HG02840 (cell line): ENCODE measurements around the gene PRKCE.

Experiments used
- ATAC-seq: cut with Tn5 transposase; IDR thresholded peaks from one replicate; pipeline ENCODE4 v1.9.1; 2021; ENCODE audit warnings: mild to moderate bottlenecking, moderate library complexity, moderate number of reproducible peaks; ENCODE audit not compliant: unreplicated experiment, low FRiP score

Gene PRKCE

GRCh38 chr2:45919711-45920111, 268.2 kb downstream of the PRKCE start:
- ATAC-seq = no peak

- no peak for ATAC-seq
Measured at GRCh38 chr2:45921921-45922320, 270.4 kb downstream of the PRKCE start.

GRCh38 chr2:45922577-45922988, 271.1 kb downstream of the PRKCE start:
- ATAC-seq = no peak

GRCh38 chr2:45923701-45924100, 272.2 kb downstream of the PRKCE start:
- ATAC-seq = no peak

- ATAC-seq = no peak
Measured at GRCh38 chr2:45925026-45925425, 273.6 kb downstream of the PRKCE start.

- no peak for ATAC-seq
Measured at GRCh38 chr2:45925636-45926366, 274.3 kb downstream of the PRKCE start.

GRCh38 chr2:45928946-45929345, 277.5 kb downstream of the PRKCE start:
- no peak for ATAC-seq

GRCh38 chr2:45929674-45930395, 278.4 kb downstream of the PRKCE start:
- no peak for ATAC-seq

- no peak for ATAC-seq
Measured at GRCh38 chr2:45930396-45930792, 278.9 kb downstream of the PRKCE start.

GRCh38 chr2:45932278-45932975, 281.0 kb downstream of the PRKCE start:
- no peak for ATAC-seq

GRCh38 chr2:45935791-45936622, 284.5 kb downstream of the PRKCE start:
- no peak for ATAC-seq

GRCh38 chr2:45936623-45936979, 285.1 kb downstream of the PRKCE start:
- ATAC-seq = no peak

- ATAC-seq = no peak
Measured at GRCh38 chr2:45937990-45938389, 286.5 kb downstream of the PRKCE start.

GRCh38 chr2:45938649-45939511, 287.4 kb downstream of the PRKCE start:
- no peak for ATAC-seq

- no peak for ATAC-seq
Measured at GRCh38 chr2:45941531-45942236, 290.2 kb downstream of the PRKCE start.

GRCh38 chr2:45942237-45942738, 290.8 kb downstream of the PRKCE start:
- no peak for ATAC-seq

GRCh38 chr2:45943219-45944044, 292.0 kb downstream of the PRKCE start:
- ATAC-seq = no peak

GRCh38 chr2:45944074-45944473, 292.6 kb downstream of the PRKCE start:
- no peak for ATAC-seq
